K562 (cell line): ENCODE results near the gene LRRC43. TPM values are rescaled to one million over a fixed set of nuclear protein-coding genes. Genes with fewer than 3 reads are reported as not detected.

Experiments used
- BCLAF1 ChIP-seq, 2 experiments: fragments of 450-650 bp in 1 of 2; IDR thresholded peaks; 2 replicates each; pipeline ENCODE4 v1.6.1; 2011 to 2017; ENCODE audit warnings: low read depth in 2 of 2, antibody characterized with exemption in 1 of 2, borderline replicate concordance in 1 of 2, low read length in 1 of 2, mild to moderate bottlenecking in 1 of 2, mixed read lengths in 1 of 2; ENCODE audit not compliant: control insufficient read depth in 1 of 2
- BRD9 ChIP-seq: fragments of 450-650 bp; IDR thresholded peaks from 2 replicates; pipeline ENCODE4 v1.6.1; 2018; ENCODE audit warnings: low read depth; ENCODE audit not compliant: partially characterized antibody
- CEBPB ChIP-seq: fragments of 450-650 bp; IDR thresholded peaks from 2 replicates; pipeline ENCODE4 v1.6.1; 2016; ENCODE audit warnings: missing genetic modification characterization, missing compliant biosample characterization
- CREB5 ChIP-seq: fragments of 250-450 bp; sonication (Bioruptor Pico); IDR thresholded peaks from 2 replicates; pipeline ENCODE4 v1.5.0; 2020; ENCODE audit warnings: mild to moderate bottlenecking
- MCM7 ChIP-seq, 2 experiments: fragments of 450-650 bp; IDR thresholded peaks; 2 replicates each; pipeline ENCODE4 v1.6.1; 2016 to 2018
- NELFE ChIP-seq: IDR thresholded peaks from 2 replicates; pipeline ENCODE4 v1.6.1; 2011; ENCODE audit warnings: mild to moderate bottlenecking; ENCODE audit not compliant: insufficient read depth, insufficient read length
- POLR2AphosphoS5 ChIP-seq: IDR thresholded peaks from 2 replicates; pipeline ENCODE4 v1.6.1; 2011; ENCODE audit warnings: mild to moderate bottlenecking, low read depth, low read length, moderate library complexity; ENCODE audit not compliant: control insufficient read depth, insufficient read depth
- RBM22 ChIP-seq: fragments of 200-400 bp; formaldehyde crosslinking; IDR thresholded peaks from 2 replicates; pipeline ENCODE4 v1.6.1; 2018; ENCODE audit warnings: low read length, low read depth; ENCODE audit not compliant: poor library complexity, severe bottlenecking
- RUNX1 ChIP-seq: sonication (generic); IDR thresholded peaks from 2 replicates; pipeline ENCODE4 v1.6.1; 2016; ENCODE audit warnings: antibody characterized with exemption, low read depth
- SMARCC2 ChIP-seq: fragments of 450-650 bp; IDR thresholded peaks from 2 replicates; pipeline ENCODE4 v1.6.1; 2017; ENCODE audit warnings: antibody characterized with exemption, moderate library complexity, mild to moderate bottlenecking, low read depth
- polyA plus RNA-seq, 8 experiments: library from polyadenylated mRNA; depleted of rRNA in 4 of 8; stranded (reverse) in 5 of 8; unstranded in 3 of 8; fragments of >200 nt; fragmentation: Nextera tagmentation in 2 of 8; fragmentation: Illumina TruSeq in 1 of 8; extraction: Ambion mirVana in 2 of 8; extraction: Trizol in 1 of 8; gene quantifications; 2 replicates each; pipeline versions ENCODE4 v1.2.1 to v1.2.3, GENCODE V29; 2011 to 2014; ENCODE audit warnings: inconsistent platforms in 1 of 8, missing spikeins in 1 of 8
- total RNA-seq, 7 experiments: library from RNA; depleted of rRNA in 6 of 7; stranded (reverse); fragments of >200 nt in 6 of 7; fragmentation: Illumina TruSeq in 2 of 7; extraction: Trizol in 2 of 7; gene quantifications; 2 replicates each; pipeline versions ENCODE4 v1.2.1 to v1.2.3, GENCODE V29; 2011 to 2021; ENCODE audit warnings: low replicate concordance in 1 of 7
- TF ChIP-seq, protein P1 (sequence below): fragments of 250-450 bp; sonication (Bioruptor Pico); IDR thresholded peaks from 2 replicates; pipeline ENCODE4 v1.5.0; 2021; ENCODE audit warnings: mild to moderate bottlenecking, borderline replicate concordance

Gene LRRC43
- total and polyA plus RNA-seq, 9 of the 15 experiments (the other 6 are each of a cell fraction or from before 2014, with no cell fraction given), result 0.19 TPM; not detected in 8

DNA sequence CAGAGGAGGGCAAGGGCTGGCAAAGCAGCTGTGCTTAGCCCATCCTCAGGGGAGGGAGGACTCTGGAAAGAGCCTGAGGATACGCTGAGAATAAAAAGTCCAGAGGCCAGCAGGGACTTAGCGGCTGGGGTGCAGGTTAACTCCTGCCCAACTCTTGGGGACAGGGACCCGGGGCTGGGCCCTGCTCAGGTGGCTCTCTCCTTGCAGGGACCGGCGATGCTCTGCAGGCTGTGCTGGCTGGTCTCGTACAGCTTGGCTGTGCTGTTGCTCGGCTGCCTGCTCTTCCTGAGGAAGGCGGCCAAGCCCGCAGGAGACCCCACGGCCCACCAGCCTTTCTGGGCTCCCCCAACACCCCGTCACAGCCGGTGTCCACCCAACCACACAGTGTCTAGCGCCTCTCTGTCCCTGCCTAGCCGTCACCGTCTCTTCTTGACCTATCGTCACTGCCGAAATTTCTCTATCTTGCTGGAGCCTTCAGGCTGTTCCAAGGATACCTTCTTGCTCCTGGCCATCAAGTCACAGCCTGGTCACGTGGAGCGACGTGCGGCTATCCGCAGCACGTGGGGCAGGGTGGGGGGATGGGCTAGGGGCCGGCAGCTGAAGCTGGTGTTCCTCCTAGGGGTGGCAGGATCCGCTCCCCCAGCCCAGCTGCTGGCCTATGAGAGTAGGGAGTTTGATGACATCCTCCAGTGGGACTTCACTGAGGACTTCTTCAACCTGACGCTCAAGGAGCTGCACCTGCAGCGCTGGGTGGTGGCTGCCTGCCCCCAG is 23.4 kb downstream of the LRRC43 start (continued):
- TF ChIP-seq RBM22, result peak; percentile 62
- 0 out of 2 replicates have a peak, but pooled peaks have one; percentile 13 for TF ChIP-seq POLR2AphosphoS5
- no peak for TF ChIP-seq RUNX1
- no peak for TF ChIP-seq SMARCC2
- no peak for TF ChIP-seq CEBPB (tag)
- TF ChIP-seq BCLAF1 (IDR thresholded peaks at IDR 0.05; ENCODE audit: borderline replicate concordance in 1 of 2, control insufficient read depth in 1 of 2, low read depth in 2 of 2, low read length in 1 of 2), result no peak
- TF ChIP-seq CREB5 (CRISPR knock-in tag), result no peak
- TF ChIP-seq MCM7 (IDR thresholded peaks at IDR 0.05), result no peak
- TF ChIP-seq BRD9, result no peak
- TF ChIP-seq, protein P1, sequence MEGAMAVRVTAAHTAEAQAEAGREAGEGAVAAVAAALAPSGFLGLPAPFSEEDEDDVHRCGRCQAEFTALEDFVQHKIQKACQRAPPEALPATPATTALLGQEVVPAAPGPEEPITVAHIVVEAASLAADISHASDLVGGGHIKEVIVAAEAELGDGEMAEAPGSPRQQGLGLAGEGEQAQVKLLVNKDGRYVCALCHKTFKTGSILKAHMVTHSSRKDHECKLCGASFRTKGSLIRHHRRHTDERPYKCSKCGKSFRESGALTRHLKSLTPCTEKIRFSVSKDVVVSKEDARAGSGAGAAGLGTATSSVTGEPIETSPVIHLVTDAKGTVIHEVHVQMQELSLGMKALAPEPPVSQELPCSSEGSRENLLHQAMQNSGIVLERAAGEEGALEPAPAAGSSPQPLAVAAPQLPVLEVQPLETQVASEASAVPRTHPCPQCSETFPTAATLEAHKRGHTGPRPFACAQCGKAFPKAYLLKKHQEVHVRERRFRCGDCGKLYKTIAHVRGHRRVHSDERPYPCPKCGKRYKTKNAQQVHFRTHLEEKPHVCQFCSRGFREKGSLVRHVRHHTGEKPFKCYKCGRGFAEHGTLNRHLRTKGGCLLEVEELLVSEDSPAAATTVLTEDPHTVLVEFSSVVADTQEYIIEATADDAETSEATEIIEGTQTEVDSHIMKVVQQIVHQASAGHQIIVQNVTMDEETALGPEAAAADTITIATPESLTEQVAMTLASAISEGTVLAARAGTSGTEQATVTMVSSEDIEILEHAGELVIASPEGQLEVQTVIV (CRISPR knock-in tag), result no peak
- TF ChIP-seq NELFE, result no peak
